Activated CD4-positive, alpha-beta T cell treated with anti-CD3 and anti-CD28 coated beads, Interleukin-2, amount 50 U/mL, for 4 hours (primary cell): ENCODE measurements around the gene TMEM101.
"Not testable (repeated sequence)": the region's sequence is repeated elsewhere in the genome, so short reads cannot be mapped to it uniquely, and the experiment has no call there.

Experiments used
- DNase-seq, 2 experiments: peaks; one replicate each; pipeline ENCODE4 v3.0.0-alpha.2; 2020

The TMEM101 gene

GRCh38 chr17:43972444-43973212, 42.1 kb downstream of the TMEM101 start:
- DNase-seq, result not testable (repeated sequence)

GRCh38 chr17:43971436-43971835, 43.3 kb downstream of the TMEM101 start:
- DNase-seq, result not testable (repeated sequence)

- no peak for DNase-seq
Observed at GRCh38 chr17:43970366-43970765, 44.4 kb downstream of the TMEM101 start.

GRCh38 chr17:43967251-43967875, 47.4 kb downstream of the TMEM101 start:
- no peak for DNase-seq

GRCh38 chr17:43966276-43966675, 48.5 kb downstream of the TMEM101 start:
- DNase-seq, result no peak

- no peak for DNase-seq
Observed at GRCh38 chr17:43962479-43962878, 52.3 kb downstream of the TMEM101 start.

- no peak for DNase-seq
Observed at GRCh38 chr17:43961954-43962353, 52.8 kb downstream of the TMEM101 start.

- not testable (repeated sequence) for DNase-seq
Observed at GRCh38 chr17:43961292-43961691, 53.5 kb downstream of the TMEM101 start.
